Bone marrow (tissue), 2 donors: ENCODE data around the gene ABTB2.

Experiments used
- DNase-seq, 2 donors: peaks; one replicate each; lab custom pipeline; 2025; lab: John Stamatoyannopoulos, UW

Gene ABTB2

GRCh38 chr11:34284811-34285481 lies 72.9 kb downstream of the ABTB2 start:
- DNase-seq: no peak

- DNase-seq: no peak
These were observed 73.7 kb downstream of the ABTB2 start for GRCh38 chr11:34284156-34284555.

- DNase-seq: no peak
These were observed 76.6 kb downstream of the ABTB2 start for GRCh38 chr11:34280945-34281872.

- DNase-seq: no peak
These were observed 79.0 kb downstream of the ABTB2 start for GRCh38 chr11:34278693-34279297.

- no peak for DNase-seq
These were observed 79.6 kb downstream of the ABTB2 start for GRCh38 chr11:34278175-34278574.

- DNase-seq: no peak
These were observed 80.6 kb downstream of the ABTB2 start for GRCh38 chr11:34277171-34277570.

GRCh38 chr11:34276352-34276864 lies 81.4 kb downstream of the ABTB2 start:
- no peak for DNase-seq

- DNase-seq: no peak
These were observed 82.3 kb downstream of the ABTB2 start for GRCh38 chr11:34275486-34275885.

GRCh38 chr11:34274712-34275398 lies 83.0 kb downstream of the ABTB2 start:
- no peak for DNase-seq

GRCh38 chr11:34273099-34273498 lies 84.7 kb downstream of the ABTB2 start:
- no peak for DNase-seq

GRCh38 chr11:34271727-34272126 lies 86.1 kb downstream of the ABTB2 start:
- DNase-seq: no peak

GRCh38 chr11:34270711-34271110 lies 87.1 kb downstream of the ABTB2 start:
- DNase-seq: no peak

- DNase-seq: no peak
These were observed 88.0 kb downstream of the ABTB2 start for GRCh38 chr11:34269694-34270245.

GRCh38 chr11:34268906-34269430 lies 88.8 kb downstream of the ABTB2 start:
- DNase-seq: no peak

- DNase-seq: no peak
These were observed 90.4 kb downstream of the ABTB2 start for GRCh38 chr11:34267417-34267816.

GRCh38 chr11:34267013-34267412 lies 90.8 kb downstream of the ABTB2 start:
- DNase-seq: no peak

- DNase-seq: peak in 1 of 2 donors; percentile 28
These were observed 91.5 kb downstream of the ABTB2 start for GRCh38 chr11:34266090-34266912.

- DNase-seq: no peak
These were observed 93.3 kb downstream of the ABTB2 start for GRCh38 chr11:34264303-34265110.

GRCh38 chr11:34263441-34264091 lies 94.2 kb downstream of the ABTB2 start:
- no peak for DNase-seq
